Measurements from ENCODE around the gene DRGX.

The DRGX gene

DNA sequence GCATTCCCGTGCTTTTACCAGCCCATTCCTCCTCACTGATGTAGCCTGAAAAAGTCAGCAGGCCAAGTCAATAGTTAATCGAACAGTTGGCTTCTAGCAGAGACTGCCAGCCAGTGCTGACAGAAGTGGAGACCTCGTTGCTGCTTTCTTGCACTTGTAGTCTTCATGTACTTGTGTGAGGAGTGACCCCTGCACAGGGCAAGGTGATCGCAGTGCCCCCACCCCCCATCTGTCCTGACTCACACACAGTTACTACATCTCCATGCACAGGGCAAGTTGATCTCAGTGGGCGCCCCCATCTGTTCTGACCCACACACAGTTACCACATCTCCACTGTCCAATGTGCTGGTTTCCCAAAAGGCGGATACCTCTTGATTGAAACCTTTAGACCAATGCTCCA, 62.7 kb downstream of the DRGX start:
- no peak for DNase-seq (ENCODE audit: extremely low spot score)
- CTCF ChIA-PET, result no interaction called here

GRCh38 chr10:49332768-49333167, 63.1 kb downstream of the DRGX start:
- ChIA-PET CTCF (no interaction called here), POLR2A (no interaction called here)
- TF ChIP-seq SP1 (IDR thresholded peaks at IDR 0.05), result no peak
- no peak for TF ChIP-seq FOXM1 (IDR thresholded peaks at IDR 0.05; ENCODE audit: borderline replicate concordance)
- no peak for TF ChIP-seq FOXA1 (IDR thresholded peaks at IDR 0.05)
- no peak for TF ChIP-seq CTBP1 (IDR thresholded peaks at IDR 0.05; ENCODE audit: borderline replicate concordance)
- no peak for TF ChIP-seq ELF4 (IDR thresholded peaks at IDR 0.05)
- no peak for TF ChIP-seq SUZ12 (IDR thresholded peaks at IDR 0.05)
- TF ChIP-seq ARNT (IDR thresholded peaks at IDR 0.05), result no peak
- TF ChIP-seq NFRKB (IDR thresholded peaks at IDR 0.05), result no peak
- TF ChIP-seq ZNF384 (IDR thresholded peaks at IDR 0.05), result no peak
- TF ChIP-seq L3MBTL2 (conservative IDR thresholded peaks at IDR 0.05), result no peak
- no peak for TF ChIP-seq TARDBP (IDR thresholded peaks at IDR 0.05)
- no peak for TF ChIP-seq HDGF (IDR thresholded peaks at IDR 0.05; ENCODE audit: borderline replicate concordance)
- TF ChIP-seq BHLHE40 (IDR thresholded peaks at IDR 0.05; ENCODE audit: borderline replicate concordance), result no peak
- TF ChIP-seq, protein P1, sequence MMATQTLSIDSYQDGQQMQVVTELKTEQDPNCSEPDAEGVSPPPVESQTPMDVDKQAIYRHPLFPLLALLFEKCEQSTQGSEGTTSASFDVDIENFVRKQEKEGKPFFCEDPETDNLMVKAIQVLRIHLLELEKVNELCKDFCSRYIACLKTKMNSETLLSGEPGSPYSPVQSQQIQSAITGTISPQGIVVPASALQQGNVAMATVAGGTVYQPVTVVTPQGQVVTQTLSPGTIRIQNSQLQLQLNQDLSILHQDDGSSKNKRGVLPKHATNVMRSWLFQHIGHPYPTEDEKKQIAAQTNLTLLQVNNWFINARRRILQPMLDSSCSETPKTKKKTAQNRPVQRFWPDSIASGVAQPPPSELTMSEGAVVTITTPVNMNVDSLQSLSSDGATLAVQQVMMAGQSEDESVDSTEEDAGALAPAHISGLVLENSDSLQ (IDR thresholded peaks at IDR 0.05), result no peak
- no peak for DNase-seq (ENCODE audit: extremely low spot score)

More for the DNA sequence above, 62.7 kb downstream of the DRGX start:
- TF ChIP-seq, protein P1 (IDR thresholded peaks at IDR 0.05), result no peak
- TF ChIP-seq FOXK2 (IDR thresholded peaks at IDR 0.05) (no peak), SP1 (IDR thresholded peaks at IDR 0.05) (no peak), L3MBTL2 (conservative IDR thresholded peaks at IDR 0.05) (no peak), BHLHE40 (IDR thresholded peaks at IDR 0.05; ENCODE audit: borderline replicate concordance) (no peak), TARDBP (IDR thresholded peaks at IDR 0.05) (no peak), FOXA1 (IDR thresholded peaks at IDR 0.05) (no peak), ZNF384 (IDR thresholded peaks at IDR 0.05) (no peak), HDGF (IDR thresholded peaks at IDR 0.05; ENCODE audit: borderline replicate concordance) (no peak), CTBP1 (IDR thresholded peaks at IDR 0.05; ENCODE audit: borderline replicate concordance) (no peak), LEF1 (IDR thresholded peaks at IDR 0.05; ENCODE audit: borderline replicate concordance) (no peak), NFRKB (IDR thresholded peaks at IDR 0.05) (no peak), SUZ12 (IDR thresholded peaks at IDR 0.05) (no peak), ELF4 (IDR thresholded peaks at IDR 0.05) (no peak), FOXM1 (IDR thresholded peaks at IDR 0.05; ENCODE audit: borderline replicate concordance) (no peak)
- POLR2A ChIA-PET, result no interaction called here

- ChIA-PET CTCF (no interaction called here), POLR2A (no interaction called here)
- TF ChIP-seq FOXA1 (IDR thresholded peaks at IDR 0.05) (no peak), ZNF384 (IDR thresholded peaks at IDR 0.05) (no peak), LEF1 (IDR thresholded peaks at IDR 0.05; ENCODE audit: borderline replicate concordance) (no peak), HDGF (IDR thresholded peaks at IDR 0.05; ENCODE audit: borderline replicate concordance) (no peak), FOXK2 (IDR thresholded peaks at IDR 0.05) (no peak), L3MBTL2 (conservative IDR thresholded peaks at IDR 0.05) (no peak), BHLHE40 (IDR thresholded peaks at IDR 0.05; ENCODE audit: borderline replicate concordance) (no peak), SP1 (IDR thresholded peaks at IDR 0.05) (no peak), TARDBP (IDR thresholded peaks at IDR 0.05) (no peak), FOXM1 (IDR thresholded peaks at IDR 0.05; ENCODE audit: borderline replicate concordance) (no peak), ELF4 (IDR thresholded peaks at IDR 0.05) (no peak)
- TF ChIP-seq, protein P1 (IDR thresholded peaks at IDR 0.05), result no peak
- no peak for DNase-seq (ENCODE audit: extremely low spot score)
Observed at GRCh38 chr10:49332333-49332732, 63.6 kb downstream of the DRGX start.

DNA sequence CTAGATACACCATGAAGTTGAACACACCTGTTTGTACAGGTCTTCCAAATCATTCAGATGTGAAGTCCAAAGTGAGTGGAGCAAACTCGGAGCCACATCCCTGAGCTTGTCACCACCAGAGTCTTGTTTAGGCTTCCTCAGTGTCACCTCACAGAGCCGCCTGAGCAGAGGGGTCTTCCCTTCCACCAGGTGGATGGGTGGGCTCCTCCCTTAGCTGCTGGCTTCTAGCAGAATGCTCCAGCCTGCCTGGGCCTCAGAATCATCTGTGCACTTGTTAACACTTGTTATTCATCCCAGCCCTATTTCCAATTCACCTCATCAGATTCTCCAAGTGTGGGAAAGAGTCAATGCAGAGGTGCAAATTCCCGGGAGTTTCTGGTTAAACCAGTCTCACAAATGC, 64.5 kb downstream of the DRGX start:
- ChIA-PET CTCF (no interaction called here), POLR2A (no interaction called here)
- DNase-seq (ENCODE audit: extremely low spot score), result no peak
- TF ChIP-seq L3MBTL2 (conservative IDR thresholded peaks at IDR 0.05), result no peak
- no peak for TF ChIP-seq BHLHE40 (IDR thresholded peaks at IDR 0.05; ENCODE audit: borderline replicate concordance)
- TF ChIP-seq FOXK2 (IDR thresholded peaks at IDR 0.05), result no peak
- TF ChIP-seq ARNT (IDR thresholded peaks at IDR 0.05), result no peak
- no peak for TF ChIP-seq SP1 (IDR thresholded peaks at IDR 0.05)
- TF ChIP-seq LEF1 (IDR thresholded peaks at IDR 0.05; ENCODE audit: borderline replicate concordance), result no peak
- no peak for TF ChIP-seq HDGF (IDR thresholded peaks at IDR 0.05; ENCODE audit: borderline replicate concordance)
- TF ChIP-seq TARDBP (IDR thresholded peaks at IDR 0.05), result no peak
- no peak for TF ChIP-seq NFRKB (IDR thresholded peaks at IDR 0.05)
- no peak for TF ChIP-seq CTBP1 (IDR thresholded peaks at IDR 0.05; ENCODE audit: borderline replicate concordance)
- no peak for TF ChIP-seq FOXA1 (IDR thresholded peaks at IDR 0.05)
- no peak for TF ChIP-seq ELF4 (IDR thresholded peaks at IDR 0.05)
- TF ChIP-seq FOXM1 (IDR thresholded peaks at IDR 0.05; ENCODE audit: borderline replicate concordance), result no peak
- TF ChIP-seq ZNF384 (IDR thresholded peaks at IDR 0.05), result no peak
- TF ChIP-seq, protein P1 (IDR thresholded peaks at IDR 0.05), result no peak
- no peak for TF ChIP-seq SUZ12 (IDR thresholded peaks at IDR 0.05)

GRCh38 chr10:49330127-49330665, 65.7 kb downstream of the DRGX start:
- POLR2A ChIA-PET, result no interaction called here
- CTCF ChIA-PET, result no interaction called here
- no peak for DNase-seq (ENCODE audit: extremely low spot score)
- no peak for TF ChIP-seq FOXM1 (IDR thresholded peaks at IDR 0.05; ENCODE audit: borderline replicate concordance)
- no peak for TF ChIP-seq FOXK2 (IDR thresholded peaks at IDR 0.05)
- no peak for TF ChIP-seq SUZ12 (IDR thresholded peaks at IDR 0.05)
- no peak for TF ChIP-seq ARNT (IDR thresholded peaks at IDR 0.05)
- TF ChIP-seq L3MBTL2 (conservative IDR thresholded peaks at IDR 0.05), result no peak
- no peak for TF ChIP-seq CTBP1 (IDR thresholded peaks at IDR 0.05; ENCODE audit: borderline replicate concordance)
- no peak for TF ChIP-seq ZNF384 (IDR thresholded peaks at IDR 0.05)
- no peak for TF ChIP-seq TARDBP (IDR thresholded peaks at IDR 0.05)

All from HEK293T (cell line).